Stimulated activated CD4-positive, alpha-beta T cell treated with anti-CD3 and anti-CD28 coated beads, Interleukin-4, amount 100 ng/mL, for 1 hour (primary cell): Measurements from ENCODE around the gene NDE1.

ENCODE experiments used
- DNase-seq: peaks from one replicate; pipeline ENCODE4 v3.0.0-alpha.2; 2020

NDE1 gene

GRCh38 chr16:15771694-15772093, 121.6 kb downstream of the NDE1 start:
- no peak for DNase-seq

GRCh38 chr16:15772579-15773293, 122.7 kb downstream of the NDE1 start:
- DNase-seq = no peak

- DNase-seq = no peak
Observed at GRCh38 chr16:15773968-15774367, 123.9 kb downstream of the NDE1 start.

GRCh38 chr16:15775209-15775608, 125.2 kb downstream of the NDE1 start:
- no peak for DNase-seq

- no peak for DNase-seq
Observed at GRCh38 chr16:15775663-15776304, 125.7 kb downstream of the NDE1 start.
